Mesenchymal stem cell (in vitro differentiated cells and primary cell): ENCODE results near the gene FAM219A. TPM values are rescaled to one million over a fixed set of nuclear protein-coding genes. Genes with fewer than 3 reads are reported as not detected.
"Not testable (repeated sequence)": the region's sequence is repeated elsewhere in the genome, so short reads cannot be mapped to it uniquely, and the experiment has no call there.

Experiments
- DNase-seq: peaks from one replicate; pipeline ENCODE4 v3.0.0-alpha.2; 2013
- H2AFZ ChIP-seq: one replicate; pipeline ENCODE4 v1.6.1; 2013; ENCODE audit warnings: low read depth, mild to moderate bottlenecking, control low read depth, inconsistent platforms, low read length, moderate library complexity
- H2AK5ac ChIP-seq: 2 replicates; pipeline ENCODE4 v1.6.1; 2013; ENCODE audit warnings: low read length, moderate library complexity, mild to moderate bottlenecking, inconsistent platforms; ENCODE audit not compliant: severe bottlenecking
- H2BK120ac ChIP-seq: one replicate; pipeline ENCODE4 v1.6.1; 2013; ENCODE audit warnings: low read depth, mild to moderate bottlenecking, inconsistent platforms, low read length, moderate library complexity
- H2BK12ac ChIP-seq, 2 experiments: one replicate each; pipeline ENCODE4 v1.6.1; 2013; ENCODE audit warnings: inconsistent platforms in 2 of 2, low read length in 2 of 2, mild to moderate bottlenecking in 2 of 2, moderate library complexity in 2 of 2, control low read depth in 1 of 2
- H2BK15ac ChIP-seq: one replicate; pipeline ENCODE4 v1.6.1; 2013; ENCODE audit warnings: mild to moderate bottlenecking, low read depth, inconsistent platforms; ENCODE audit not compliant: poor library complexity, severe bottlenecking
- H2BK5ac ChIP-seq: 2 replicates; pipeline ENCODE4 v1.6.1; 2013; ENCODE audit warnings: low read depth, mild to moderate bottlenecking, low read length, control low read depth, inconsistent platforms; ENCODE audit not compliant: poor library complexity, severe bottlenecking
- H3K14ac ChIP-seq, 2 experiments: one replicate each; pipeline ENCODE4 v1.6.1; 2013; ENCODE audit warnings: inconsistent platforms in 2 of 2, low read length in 2 of 2, control low read depth in 1 of 2, mild to moderate bottlenecking in 1 of 2, moderate library complexity in 1 of 2
- H3K18ac ChIP-seq, 2 experiments: one replicate each; pipeline ENCODE4 v1.6.1; 2013; ENCODE audit warnings: inconsistent platforms in 2 of 2, low read length in 2 of 2, control low read depth in 1 of 2, low read depth in 1 of 2, mild to moderate bottlenecking in 1 of 2
- H3K23ac ChIP-seq, 2 experiments: one replicate each; pipeline ENCODE4 v1.6.1; 2013; ENCODE audit warnings: inconsistent platforms in 2 of 2, low read length in 2 of 2, mild to moderate bottlenecking in 2 of 2, moderate library complexity in 2 of 2, control low read depth in 1 of 2
- H3K27ac ChIP-seq: 2 replicates; pipeline ENCODE4 v1.5.1; 2013; ENCODE audit warnings: mild to moderate bottlenecking, moderate library complexity, low read length, control low read depth, inconsistent platforms; ENCODE audit not compliant: poor library complexity, severe bottlenecking
- H3K27me3 ChIP-seq, 2 experiments: 2 replicates each; pipeline versions ENCODE4 v1.6.1 to v1.7.0; 2013; ENCODE audit warnings: low read length in 2 of 2, mild to moderate bottlenecking in 2 of 2, moderate library complexity in 2 of 2, control low read depth in 1 of 2, inconsistent platforms in 1 of 2; ENCODE audit not compliant: control insufficient read depth in 1 of 2, insufficient read depth in 1 of 2
- H3K36me3 ChIP-seq, 2 experiments: 2 replicates each; pipeline versions ENCODE4 v1.6.1 to v1.7.0; 2013; ENCODE audit warnings: low read length in 2 of 2, control low read depth in 1 of 2, inconsistent platforms in 1 of 2, low read depth in 1 of 2, mild to moderate bottlenecking in 1 of 2; ENCODE audit not compliant: insufficient read depth in 2 of 2, control insufficient read depth in 1 of 2
- H3K4ac ChIP-seq, 2 experiments: one replicate each; pipeline ENCODE4 v1.6.1; 2013; ENCODE audit warnings: inconsistent platforms in 2 of 2, low read length in 2 of 2, mild to moderate bottlenecking in 2 of 2, moderate library complexity in 2 of 2, control low read depth in 1 of 2, low read depth in 1 of 2
- H3K4me1 ChIP-seq: 2 replicates; pipeline ENCODE4 v1.6.1; 2013; ENCODE audit warnings: low read depth, low read length, control low read depth; ENCODE audit not compliant: control insufficient read depth, insufficient read depth
- H3K4me2 ChIP-seq: 2 replicates; pipeline ENCODE4 v1.6.1; 2013; ENCODE audit warnings: low read length, mild to moderate bottlenecking, inconsistent platforms; ENCODE audit not compliant: poor library complexity, severe bottlenecking
- H3K4me3 ChIP-seq, 2 experiments: 2 replicates each; pipeline versions ENCODE4 v1.5.1 to v1.7.0; 2013; ENCODE audit warnings: low read length in 2 of 2, mild to moderate bottlenecking in 2 of 2, control low read depth in 1 of 2, low read depth in 1 of 2; ENCODE audit not compliant: insufficient read depth in 1 of 2
- H3K79me1 ChIP-seq: replicated peaks from 2 replicates; pipeline ENCODE4 v1.6.1; 2013; ENCODE audit warnings: mild to moderate bottlenecking, control low read depth, low read length, inconsistent platforms; ENCODE audit not compliant: poor library complexity, severe bottlenecking
- H3K9ac ChIP-seq: 2 replicates; pipeline ENCODE4 v1.7.0; 2013; ENCODE audit warnings: mild to moderate bottlenecking, low read length, moderate library complexity
- H3K9me3 ChIP-seq: 2 replicates; pipeline ENCODE4 v1.7.0; 2013; ENCODE audit warnings: mild to moderate bottlenecking, low read length; ENCODE audit not compliant: control insufficient read depth
- H4K8ac ChIP-seq: one replicate; pipeline ENCODE4 v1.6.1; 2013; ENCODE audit warnings: inconsistent platforms, mild to moderate bottlenecking, low read length, moderate library complexity
- H4K91ac ChIP-seq: one replicate; pipeline ENCODE4 v1.6.1; 2013; ENCODE audit warnings: mild to moderate bottlenecking, low read length, inconsistent platforms
- WGBS: methylation state at CpG from one replicate; pipeline ENCODE4 v1.1.7; 2013; ENCODE audit warnings: mixed read lengths; 5-methylcytosine and 5-hydroxymethylcytosine counted together
- small RNA-seq: library from polyadenylated mRNA; stranded (forward); fragments of <200 nt; extraction: miRNeasy Mini kit (QIAGEN cat#:217004); gene quantifications from one replicate; pipeline ENCODE3, GENCODE V24; 2013; ENCODE audit warnings: low read depth

The FAM219A gene

DNA sequence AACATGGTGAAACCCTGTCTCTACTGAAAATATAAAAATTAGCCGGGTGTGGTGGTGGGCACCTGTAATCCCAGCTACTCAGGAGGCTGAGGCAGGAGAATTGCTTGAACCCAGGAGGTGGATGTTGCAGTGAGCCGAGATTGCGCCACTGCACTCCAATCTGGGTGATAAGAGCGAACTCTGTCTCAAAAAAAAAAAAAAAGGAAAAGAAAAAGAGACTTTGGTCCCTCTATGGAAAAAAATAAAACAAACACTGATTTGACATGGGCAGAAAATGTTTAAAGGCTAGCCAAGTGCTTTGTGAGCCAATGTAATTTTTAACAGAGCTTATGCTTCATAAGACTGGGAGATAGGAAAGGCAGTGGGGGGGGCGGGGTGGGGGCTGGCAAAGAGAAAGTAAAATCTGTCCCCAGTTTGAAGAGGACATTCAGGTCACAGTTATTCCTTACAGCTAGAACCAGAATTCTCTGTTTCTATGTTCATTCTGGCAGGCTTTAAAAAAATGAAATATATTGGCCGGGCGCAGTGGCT lies 106.2 kb downstream of the FAM219A start:
- not testable (repeated sequence) for H3K27me3 ChIP-seq, H3K14ac ChIP-seq, H2BK15ac ChIP-seq, H3K9me3 ChIP-seq, DNase-seq, H2BK120ac ChIP-seq, H3K79me1 ChIP-seq, H3K23ac ChIP-seq, H2AK5ac ChIP-seq, H2AFZ ChIP-seq, H3K27ac ChIP-seq, H2BK5ac ChIP-seq, H3K18ac ChIP-seq, H2BK12ac ChIP-seq, H3K4me1 ChIP-seq, H3K4ac ChIP-seq, H3K4me2 ChIP-seq, H3K9ac ChIP-seq, H4K8ac ChIP-seq, H4K91ac ChIP-seq, H3K4me3 ChIP-seq, H3K36me3 ChIP-seq
- 96% methylated on average over 4 of the region's 7 CpGs for WGBS

GRCh38 chr9:34349324-34349723 lies 109.0 kb downstream of the FAM219A start:
- Histone ChIP-seq H3K9ac (no peak overlapping the region), H2AFZ (no peak overlapping the region), H3K79me1 (no peaks in the 10 kb centered on the region), H2BK120ac (no peak overlapping the region), H3K36me3 (peaks cover under 1 to 6% of the 10 kb centered on the region in 2 experiments), H3K14ac (no peak overlapping the region), H3K4me2 (no peak overlapping the region), H3K4me3 (no peak overlapping the region), H3K9me3 (no peaks in the 10 kb centered on the region), H3K4me1 (peaks cover 2% of the 10 kb centered on the region), H2BK12ac (no peak overlapping the region), H2BK15ac (no peak overlapping the region), H3K27me3 (no peaks in the 10 kb centered on the region), H3K18ac (no peak overlapping the region), H2BK5ac (no peak overlapping the region), H4K8ac (no peak overlapping the region), H3K4ac (no peak overlapping the region), H4K91ac (no peak overlapping the region), H3K27ac (no peak overlapping the region), H3K23ac (no peak overlapping the region), H2AK5ac (no peak overlapping the region)
- WGBS: 88% methylated on average over 1 of the region's 3 CpGs
- no peak for DNase-seq

Small RNAs within 50 kb of the gene (small RNA-seq; reads per million reads assigned to genes)
- gene RF00019: not detected
- not detected for gene RN7SKP24
